HG02678 (cell line): Measurements from ENCODE around the gene CUX1.

Experiments used
- ATAC-seq: cut with Tn5 transposase; IDR thresholded peaks from one replicate; pipeline ENCODE4 v1.9.1; 2021; ENCODE audit warnings: mild to moderate bottlenecking, moderate library complexity; ENCODE audit not compliant: unreplicated experiment

The CUX1 gene

DNA sequence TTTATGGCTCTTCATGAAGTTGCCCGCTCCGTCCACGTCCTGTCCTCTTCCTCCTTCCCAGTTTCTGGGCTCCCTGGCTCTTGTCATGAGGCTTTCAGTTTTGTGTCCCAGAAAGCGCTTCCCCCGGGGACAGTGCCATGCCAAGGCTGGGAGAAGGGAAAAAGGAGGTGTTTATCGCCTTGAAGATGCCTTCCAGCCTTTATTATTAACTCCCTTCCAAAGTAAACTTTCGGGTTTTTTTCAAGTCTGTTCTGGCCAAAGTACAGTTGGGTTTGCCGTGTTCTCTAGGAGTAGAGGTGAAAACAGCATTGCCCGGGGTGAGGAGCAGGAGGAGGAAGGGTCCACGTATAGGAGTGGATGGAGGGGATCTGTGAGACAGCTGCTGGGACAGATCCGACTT lies 117.2 kb downstream of the CUX1 start:
- ATAC-seq, result no peak

DNA sequence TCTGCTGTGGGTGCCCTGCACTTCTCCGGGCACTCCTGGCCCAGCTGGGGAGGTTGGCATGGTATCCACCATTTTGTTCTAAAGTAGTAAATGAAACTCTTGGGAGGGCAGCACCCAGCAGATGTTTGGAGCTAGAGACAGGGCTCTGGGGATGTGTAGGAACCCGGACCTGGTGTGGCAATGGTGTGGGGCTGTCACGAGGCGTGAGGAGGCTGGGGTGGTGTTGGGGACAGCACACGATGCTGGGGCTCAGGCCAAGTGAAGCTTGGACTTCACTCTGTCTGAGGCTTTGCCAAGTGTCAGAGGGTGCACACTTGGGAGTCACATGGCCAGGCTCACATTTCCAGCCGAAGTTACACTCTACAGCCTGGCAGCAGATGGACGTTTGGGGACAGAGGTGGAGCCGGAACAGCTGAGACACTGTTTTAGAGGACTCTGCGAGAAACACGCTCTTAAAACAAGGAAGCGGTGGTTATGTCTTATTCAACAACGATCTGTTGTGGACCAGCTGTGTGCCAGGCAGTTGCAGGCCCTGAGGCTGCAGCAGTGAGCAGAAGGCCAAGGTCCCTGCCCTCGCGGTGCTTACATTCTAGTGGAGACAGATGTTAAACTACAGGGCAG lies 118.2 kb downstream of the CUX1 start:
- no peak for ATAC-seq

DNA sequence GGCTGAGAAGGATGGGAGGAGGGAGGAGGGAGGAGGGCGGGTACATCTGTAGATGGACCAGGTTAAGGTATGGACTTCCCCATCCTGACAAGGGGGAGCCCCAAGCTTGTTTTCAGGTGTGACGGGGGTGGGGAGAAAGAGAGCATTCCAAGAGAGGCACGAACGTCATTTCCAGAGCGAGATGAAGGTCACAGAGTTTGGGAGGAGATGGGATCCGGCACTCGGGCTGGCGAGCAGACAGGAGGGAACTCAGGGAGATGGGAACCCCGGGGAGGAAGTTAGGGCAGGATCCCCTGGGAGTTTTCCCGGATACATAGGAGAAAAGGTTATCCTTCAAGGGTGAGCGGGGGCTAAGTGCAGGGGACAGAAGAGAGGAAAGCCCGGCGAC lies 118.8 kb downstream of the CUX1 start:
- no peak for ATAC-seq

DNA sequence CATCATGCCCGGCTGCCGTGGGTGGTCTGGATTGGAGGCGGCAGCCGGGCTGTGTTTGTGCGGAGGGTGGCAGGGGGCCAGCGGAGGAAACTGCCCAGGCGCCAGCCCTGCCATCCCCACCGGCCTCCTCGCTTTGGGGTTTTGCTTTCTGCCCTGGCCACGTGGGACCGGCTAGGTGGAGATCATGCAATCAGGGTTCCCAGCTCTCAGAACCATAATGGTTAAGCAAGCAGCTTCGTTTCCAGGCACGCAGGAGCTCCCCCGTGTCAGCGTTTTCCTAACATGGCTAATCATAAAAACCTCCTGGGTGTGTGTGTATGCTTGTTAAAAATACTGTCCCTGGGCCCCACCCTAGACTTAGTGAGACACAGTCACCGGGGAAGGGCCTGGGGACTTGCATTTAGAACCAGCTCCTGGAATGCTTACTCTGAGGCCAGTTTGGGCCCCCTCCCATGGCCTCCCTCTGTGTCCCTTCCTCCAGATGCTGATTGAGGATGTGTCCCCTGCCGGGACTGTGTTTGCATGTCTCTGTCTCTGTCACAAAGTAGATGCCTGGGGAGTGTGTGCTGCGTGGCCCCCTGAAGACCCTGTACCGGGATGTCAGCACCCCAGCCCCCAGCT lies 119.3 kb downstream of the CUX1 start:
- ATAC-seq, result no peak

DNA sequence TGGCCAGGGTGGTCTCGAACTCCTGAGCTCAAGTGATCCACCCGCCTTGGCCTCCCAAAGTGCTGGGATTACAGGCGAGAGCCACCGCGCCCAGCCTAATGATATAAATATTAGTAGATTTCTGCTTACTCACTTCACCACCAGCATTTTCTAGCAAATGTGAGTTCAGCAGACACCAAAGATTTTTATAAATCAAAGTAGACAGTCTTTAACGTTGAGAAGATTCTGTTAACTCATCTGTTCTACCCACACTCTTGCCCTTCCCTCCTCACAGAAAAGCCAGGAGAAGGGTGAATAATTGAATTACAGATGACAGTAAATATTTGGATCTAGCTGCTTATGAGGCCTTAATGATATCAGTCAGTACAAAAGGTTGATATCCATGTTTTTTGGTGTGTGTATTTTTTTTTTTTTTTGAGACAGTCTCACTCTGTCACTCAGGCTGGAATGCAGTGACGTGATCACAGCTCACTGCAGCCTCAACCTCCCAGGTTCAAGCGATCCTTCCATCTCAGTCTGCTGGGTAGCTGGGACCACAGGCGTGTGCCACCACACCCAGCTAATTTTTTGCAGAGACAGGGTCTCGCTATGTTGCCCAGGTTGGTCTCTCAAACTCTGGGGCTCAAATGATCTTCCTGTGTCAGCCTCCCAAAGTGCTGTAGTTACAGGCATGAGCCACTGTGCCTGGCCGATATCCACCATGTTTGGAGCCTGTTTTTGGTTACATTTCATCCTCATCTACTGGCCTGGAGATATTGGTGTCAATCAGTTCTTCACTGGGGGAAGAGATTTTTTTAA lies 120.5 kb downstream of the CUX1 start:
- ATAC-seq, result no peak

DNA sequence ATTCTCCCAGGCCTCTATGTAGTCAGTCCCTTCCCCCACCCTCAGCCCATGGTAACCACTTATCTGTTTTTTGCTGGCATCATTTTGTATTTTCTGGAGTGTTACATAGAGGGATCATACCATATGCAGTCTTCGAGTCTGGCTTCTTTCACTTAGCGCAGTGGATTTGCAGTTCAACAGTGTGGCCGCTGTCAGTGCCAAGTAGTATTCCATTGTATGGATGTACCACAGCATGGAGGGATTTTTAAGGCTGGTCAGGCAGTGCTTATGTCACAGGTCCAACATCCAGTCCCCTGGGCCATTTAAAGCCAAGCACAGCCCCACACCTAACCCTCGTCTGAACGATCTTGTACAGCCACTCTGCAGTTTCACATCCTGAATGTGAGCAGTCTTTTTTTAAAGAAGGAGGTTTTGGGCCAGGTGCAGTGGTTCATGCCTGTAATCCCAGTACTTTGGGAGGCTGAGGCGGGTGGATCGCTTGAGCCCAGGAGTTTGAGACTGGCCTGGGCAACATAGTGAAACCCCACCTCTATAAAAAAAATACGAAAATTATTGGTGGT lies 121.8 kb downstream of the CUX1 start:
- ATAC-seq, result no peak

DNA sequence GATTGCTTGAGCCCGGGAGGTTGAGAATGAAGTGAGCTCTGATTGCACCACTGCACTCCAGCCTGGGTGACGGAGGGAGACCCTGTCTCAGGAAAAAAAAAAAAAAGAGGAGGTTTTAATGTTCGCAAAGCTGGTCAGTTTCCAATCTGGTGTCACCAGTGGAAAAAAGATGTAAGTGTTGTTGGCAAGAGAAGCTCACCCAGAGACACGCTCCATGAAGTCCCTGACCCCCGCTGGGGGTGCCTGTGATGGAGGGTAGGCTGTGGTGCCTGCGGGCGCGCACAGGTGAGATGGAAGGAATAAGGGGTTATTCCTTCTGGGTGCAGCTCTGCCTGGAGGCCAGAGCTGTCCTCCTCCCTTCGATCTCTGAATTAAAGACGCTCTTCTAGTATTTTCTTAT lies 122.7 kb downstream of the CUX1 start:
- no peak for ATAC-seq

DNA sequence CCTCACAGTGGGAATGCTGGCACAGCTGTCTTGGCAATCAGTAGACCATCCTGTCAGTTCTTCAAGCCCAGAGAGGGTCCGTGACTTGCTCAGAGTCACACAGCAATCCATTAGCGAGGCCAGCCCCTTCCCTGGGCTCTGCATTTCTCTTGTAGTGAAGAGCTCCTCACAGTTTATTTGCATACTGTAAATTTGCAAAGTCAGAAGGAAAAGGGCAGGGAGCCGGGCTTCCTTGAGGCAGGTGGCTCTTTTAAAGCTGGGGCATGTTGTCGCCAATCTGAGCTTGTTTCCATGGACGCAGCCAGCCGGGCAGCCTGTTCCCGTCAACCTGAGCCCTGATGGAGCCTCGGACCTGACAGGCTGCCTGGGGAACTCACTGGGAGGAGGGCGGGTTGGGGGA lies 123.4 kb downstream of the CUX1 start:
- no peak for ATAC-seq

DNA sequence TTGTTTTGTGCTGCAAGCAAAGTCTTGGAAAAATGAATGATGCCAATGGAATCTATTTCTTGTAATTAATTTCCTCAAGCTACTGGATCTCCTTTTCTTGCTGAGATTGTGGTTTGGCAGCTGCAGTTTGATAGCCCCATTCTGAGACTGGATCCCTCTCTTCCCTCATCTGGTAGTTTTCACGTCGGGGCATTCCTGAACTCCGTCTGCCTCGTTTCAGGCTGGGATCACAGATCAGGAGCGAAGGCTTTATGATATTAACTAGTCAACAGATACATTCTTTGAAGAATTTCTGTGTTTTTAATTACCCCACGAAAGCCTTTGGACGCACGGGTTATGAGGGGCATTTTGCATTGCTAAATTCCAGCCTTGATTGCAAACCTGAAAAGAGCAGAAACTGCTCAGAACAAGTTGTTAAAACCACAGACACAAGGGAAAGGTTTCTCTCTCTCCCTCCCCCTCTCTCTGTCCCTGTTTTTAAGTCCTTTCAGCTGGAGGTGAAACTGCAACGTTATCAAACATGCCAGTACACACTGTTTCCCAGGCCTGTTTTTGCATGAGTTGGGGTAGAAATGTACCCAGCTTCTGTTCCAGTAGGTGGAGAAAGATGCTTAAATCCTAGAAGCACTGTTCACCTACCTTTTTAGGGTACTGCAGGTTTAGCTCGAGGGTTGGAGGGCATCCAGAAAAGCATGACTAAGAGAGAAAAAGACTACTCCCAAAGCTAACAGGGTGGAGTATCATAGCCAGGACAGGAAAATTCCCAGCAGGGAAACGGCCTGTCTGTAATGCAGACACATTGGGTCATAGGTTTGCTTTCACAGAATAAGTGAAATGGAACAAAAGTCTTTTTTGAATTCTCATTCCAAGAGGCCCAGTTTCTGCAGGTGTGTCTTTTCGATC lies 124.3 kb downstream of the CUX1 start:
- no peak for ATAC-seq

DNA sequence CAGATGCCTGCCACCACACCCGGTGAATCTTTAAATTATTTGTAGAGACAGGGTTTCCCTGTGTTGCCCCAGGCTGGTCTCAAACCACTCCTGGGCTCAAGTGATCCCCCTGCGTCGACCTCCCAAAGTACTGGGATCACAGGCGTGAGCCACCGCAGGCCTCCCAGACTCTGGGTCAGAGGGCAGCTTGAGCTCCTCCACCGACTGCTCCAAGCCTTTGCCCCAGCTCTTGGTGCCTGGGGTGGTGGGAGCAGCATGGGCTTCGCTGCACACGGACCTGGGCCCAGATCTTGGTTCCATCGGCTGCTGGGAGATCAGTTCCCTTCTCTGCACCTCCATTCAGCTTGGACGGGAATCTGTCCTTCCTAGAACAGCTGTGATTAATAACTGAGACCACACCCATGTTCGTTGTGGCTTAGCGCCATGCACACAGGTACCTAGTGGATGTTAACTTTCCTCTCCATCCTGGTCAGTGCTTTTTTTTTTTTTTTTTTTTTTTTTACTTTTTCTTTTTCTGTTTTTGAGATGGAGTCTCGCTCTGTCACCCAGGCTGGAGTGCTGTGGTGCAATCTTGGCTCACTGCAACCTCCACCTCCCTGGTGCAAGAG lies 125.3 kb downstream of the CUX1 start:
- ATAC-seq, result no peak

DNA sequence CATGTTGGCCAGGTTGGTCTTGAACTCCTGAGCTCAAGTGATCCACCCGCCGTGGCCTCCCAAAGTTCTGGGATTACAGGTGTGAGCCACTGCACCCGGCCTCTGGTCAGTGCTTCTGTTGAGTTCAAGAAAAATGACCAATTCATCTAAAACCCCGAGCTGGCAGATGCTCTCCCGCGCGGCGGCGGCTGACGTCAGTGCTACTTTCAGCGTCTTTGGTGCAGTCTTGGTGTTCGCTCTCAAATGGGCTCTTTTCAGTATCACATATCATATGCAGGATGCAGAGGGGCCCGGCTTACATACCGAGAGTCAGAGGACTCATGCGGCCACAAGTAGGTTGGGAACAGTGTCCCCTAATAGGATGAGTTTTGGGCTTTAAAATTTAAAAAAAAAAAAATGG lies 125.9 kb downstream of the CUX1 start:
- no peak for ATAC-seq

DNA sequence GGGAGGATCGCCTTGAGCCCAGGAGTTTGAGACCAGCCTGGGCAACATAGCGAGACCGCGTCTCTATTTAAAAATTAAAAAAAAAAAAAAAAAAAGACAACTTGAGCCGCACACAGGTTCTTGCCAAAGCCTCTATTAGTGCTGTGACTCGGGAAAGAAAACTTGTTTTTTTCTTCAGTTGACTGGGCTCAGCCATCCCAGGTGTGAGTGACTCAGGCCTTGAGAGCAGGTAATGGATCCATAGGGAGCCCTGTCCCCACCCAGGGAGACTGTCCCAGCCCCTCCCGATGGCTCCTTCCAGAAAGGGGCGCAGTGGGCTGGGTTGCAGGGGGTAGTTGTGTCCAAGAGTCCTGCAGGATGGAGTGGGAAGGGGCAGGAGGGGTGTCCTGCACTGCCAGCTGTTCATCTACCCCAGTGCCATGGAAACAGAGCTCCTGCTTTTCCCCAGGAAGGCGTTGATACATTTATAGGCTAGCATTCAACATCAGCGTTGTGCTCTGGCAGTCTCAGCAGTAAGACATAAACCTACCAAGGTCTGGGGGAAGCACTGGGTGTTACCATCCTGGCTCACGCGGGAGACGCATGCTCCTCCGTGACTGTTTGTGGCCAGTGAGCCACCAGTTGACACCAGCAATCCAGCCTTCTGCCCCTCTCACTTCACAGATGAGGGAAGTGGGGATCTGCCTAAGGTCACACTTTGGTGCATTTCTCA lies 126.6 kb downstream of the CUX1 start:
- ATAC-seq, result no peak

DNA sequence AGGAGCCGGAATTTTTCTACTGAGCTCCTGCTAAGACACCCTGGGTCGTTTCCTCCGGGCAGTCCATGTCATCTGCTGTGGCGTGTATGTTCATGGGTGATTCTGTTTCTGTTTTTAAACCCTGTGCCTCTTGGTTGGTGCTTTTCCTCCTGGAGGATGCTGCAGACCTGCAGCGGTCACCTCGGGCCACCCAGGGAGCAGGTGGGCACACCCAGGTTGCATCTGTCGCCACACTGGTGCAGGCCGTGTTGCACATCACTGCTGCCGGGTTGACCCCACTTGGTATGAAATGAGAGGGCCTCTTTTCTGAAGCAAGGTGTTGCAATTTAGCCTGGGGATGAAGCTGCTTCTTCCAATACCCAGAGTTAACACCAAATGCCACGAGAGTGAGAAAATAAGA lies 127.2 kb downstream of the CUX1 start:
- ATAC-seq, result no peak

DNA sequence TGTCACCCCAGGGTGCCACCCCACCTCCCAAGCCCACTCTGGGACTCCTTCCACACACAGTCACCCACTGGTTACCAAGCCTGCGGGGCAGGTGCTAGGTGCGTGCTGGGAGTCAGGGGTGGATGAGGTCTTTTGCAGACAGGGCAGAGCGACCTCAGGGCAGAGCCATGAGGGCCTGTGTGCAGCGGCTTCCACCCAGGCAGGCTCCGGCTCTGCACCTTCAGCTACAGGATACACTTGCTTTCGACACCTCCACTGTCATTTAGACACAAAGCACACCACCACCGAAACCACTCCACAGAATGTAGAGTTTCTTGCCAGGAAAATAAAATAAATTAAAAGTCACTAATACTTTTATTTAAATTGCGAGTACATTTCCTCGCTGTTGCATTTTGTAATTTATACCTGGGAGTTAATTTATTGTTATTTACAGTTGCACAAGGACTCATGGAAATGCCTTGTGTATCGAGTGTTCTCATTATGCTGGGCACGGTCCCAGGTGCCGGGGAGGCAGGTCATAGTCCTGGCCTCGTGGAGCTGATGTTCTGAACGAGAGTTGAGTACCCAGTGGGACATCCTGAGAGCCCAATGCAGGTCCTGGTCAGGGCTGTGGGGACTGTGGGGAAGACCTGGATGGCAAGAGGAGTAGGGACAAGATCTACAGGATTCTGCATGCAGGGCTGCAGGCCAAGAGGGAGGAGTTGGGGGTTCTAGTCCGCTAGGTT lies 127.8 kb downstream of the CUX1 start:
- ATAC-seq, result no peak

DNA sequence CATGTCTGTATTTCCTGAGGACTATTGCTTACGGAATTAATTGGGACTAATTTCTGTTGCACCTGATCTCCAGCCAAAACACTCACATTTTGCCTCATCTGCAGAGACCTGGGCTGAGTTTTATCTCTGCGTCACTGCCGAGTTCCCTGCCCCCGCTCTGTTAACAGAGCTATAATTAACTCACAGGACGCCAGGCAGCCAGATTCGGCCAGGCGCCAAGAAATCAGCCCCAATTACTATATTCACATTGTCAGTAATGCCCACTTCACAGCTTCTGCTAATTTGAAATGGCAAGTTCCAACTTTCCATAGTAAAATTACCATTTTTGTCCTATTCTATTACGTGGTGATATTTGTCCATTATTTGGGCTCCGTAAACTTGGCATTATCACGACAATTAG lies 130.5 kb downstream of the CUX1 start:
- no peak for ATAC-seq

DNA sequence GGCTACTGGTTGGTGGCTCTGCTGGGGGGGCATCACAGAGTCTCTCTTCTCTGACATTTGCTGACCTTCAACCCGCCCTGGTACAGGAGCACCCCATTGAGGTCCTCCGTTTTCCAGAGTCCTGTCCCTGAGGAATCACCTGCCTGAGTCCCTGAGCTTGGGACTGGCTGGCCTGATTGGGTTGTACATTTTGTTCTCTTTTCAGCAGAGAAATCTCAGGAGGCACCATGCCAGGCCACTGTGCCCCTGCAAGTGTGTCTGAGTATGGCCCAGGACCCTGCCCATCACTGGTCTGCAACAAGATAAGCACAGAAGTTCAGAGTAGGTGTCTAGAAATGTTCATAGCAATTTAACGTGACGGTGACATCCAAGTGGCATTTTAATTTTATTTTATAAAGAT lies 131.2 kb downstream of the CUX1 start:
- no peak for ATAC-seq

DNA sequence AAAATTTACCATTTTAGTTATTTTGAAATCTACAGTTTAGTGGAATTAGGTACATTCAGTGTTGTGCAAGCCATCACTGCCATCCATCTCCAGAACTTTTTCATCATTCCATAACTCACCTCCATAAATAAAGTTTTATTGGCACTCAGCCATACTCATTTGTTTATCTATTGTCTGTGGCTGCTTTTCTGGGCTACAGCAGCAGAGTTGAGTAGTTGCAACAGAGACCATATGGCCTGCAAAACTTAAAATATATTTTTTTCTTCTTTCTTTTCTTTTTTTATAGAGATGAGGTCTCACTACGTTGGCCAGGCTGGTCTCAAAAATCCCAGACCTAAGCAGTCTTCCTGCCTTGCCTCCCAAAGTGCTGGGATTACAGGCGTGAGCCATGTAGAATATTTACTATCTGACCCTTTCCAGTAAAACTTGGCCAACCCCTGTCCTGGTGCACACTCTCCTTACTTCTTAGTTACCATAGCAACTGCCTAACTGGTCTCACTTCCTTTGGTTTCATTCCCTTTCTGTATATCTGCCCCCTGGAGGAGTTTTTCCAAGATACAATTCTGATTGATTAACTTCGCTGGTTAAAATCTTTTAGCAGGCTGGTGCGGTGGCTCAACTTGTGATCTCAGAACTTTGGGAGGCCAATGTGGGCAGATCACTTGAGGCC lies 133.2 kb downstream of the CUX1 start:
- no peak for ATAC-seq

DNA sequence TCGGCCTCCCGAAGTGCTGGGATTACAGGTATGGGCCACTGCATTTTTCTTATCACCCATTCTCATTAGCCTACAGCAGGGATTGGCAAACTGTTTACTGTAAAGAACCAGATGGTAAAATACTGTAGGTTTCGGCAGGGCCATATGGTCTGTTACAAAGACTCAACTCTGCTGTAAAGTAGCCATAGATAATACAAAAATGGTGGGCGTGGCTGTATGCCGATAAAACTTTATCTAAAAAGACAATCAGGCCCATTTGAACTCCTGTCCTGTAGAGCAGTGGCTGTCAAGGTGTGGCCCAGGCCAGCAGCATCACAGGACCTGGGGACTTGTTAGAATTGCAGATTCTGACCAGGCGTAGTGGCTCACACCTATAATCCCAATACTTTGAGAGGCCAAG lies 134.3 kb downstream of the CUX1 start:
- no peak for ATAC-seq
